Thymus (tissue), 11 donors: ENCODE measurements around the gene CDPF1. TPM values are rescaled to one million over a fixed set of nuclear protein-coding genes. Genes with fewer than 3 reads are reported as not detected.
"Not testable (repeated sequence)": the region's sequence is repeated elsewhere in the genome, so short reads cannot be mapped to it uniquely, and the experiment has no call there.

ENCODE experiments used
- DNase-seq, 9 donors: peaks; one replicate each; pipeline ENCODE4 v3.0.0-alpha.2; 2013; ENCODE audit warnings: low spot score in 9 of 9, low read depth in 6 of 9, missing footprints in 1 of 9
- H3K27ac ChIP-seq, 2 donors: one replicate each; pipeline ENCODE4 v1.5.1; 2013; ENCODE audit warnings: control low read depth in 1 of 2, low read depth in 1 of 2, low read length in 1 of 2, mild to moderate bottlenecking in 1 of 2, moderate library complexity in 1 of 2
- H3K27me3 ChIP-seq, 2 donors: one replicate each; pipeline ENCODE4 v1.5.1; 2013; ENCODE audit warnings: low read length in 1 of 2; ENCODE audit not compliant: control insufficient read depth in 2 of 2, insufficient read depth in 1 of 2
- H3K36me3 ChIP-seq, 2 donors: one replicate each; pipeline ENCODE4 v1.5.1; 2013; ENCODE audit warnings: low read length in 1 of 2, mild to moderate bottlenecking in 1 of 2, moderate library complexity in 1 of 2; ENCODE audit not compliant: control insufficient read depth in 2 of 2, insufficient read depth in 2 of 2
- H3K4me1 ChIP-seq, 2 donors: one replicate each; pipeline ENCODE4 v1.5.1; 2013; ENCODE audit warnings: low read length in 2 of 2; ENCODE audit not compliant: control insufficient read depth in 2 of 2, insufficient read depth in 2 of 2
- H3K4me3 ChIP-seq, 2 donors: one replicate each; pipeline ENCODE4 v1.5.1; 2013; ENCODE audit warnings: low read length in 2 of 2, control low read depth in 1 of 2, mild to moderate bottlenecking in 1 of 2
- H3K9me3 ChIP-seq, 2 donors: one replicate each; pipeline ENCODE4 v1.5.1; 2013; ENCODE audit warnings: low read length in 1 of 2, mild to moderate bottlenecking in 1 of 2; ENCODE audit not compliant: control insufficient read depth in 2 of 2, insufficient read depth in 1 of 2
- WGBS: extraction: QIAGEN DNeasy Blood & Tissue Kit; methylation state at CpG from one replicate; pipeline ENCODE4 v1.1.7; 2013; 5-methylcytosine and 5-hydroxymethylcytosine counted together
- polyA plus RNA-seq: library from polyadenylated mRNA; stranded (reverse); fragments of 200-250 nt; gene quantifications from one replicate; pipeline ENCODE4 v1.2.3, GENCODE V29; 2013
- total RNA-seq: library from RNA; stranded (reverse); fragments of 120-200 nt; gene quantifications from one replicate; pipeline ENCODE4 v1.2.4, GENCODE V29; 2013
- donor health status: healthy.

Gene CDPF1
- total and polyA plus RNA-seq, 2 donors: 15.5 to 16.1 TPM

- no peaks in the 10 kb centered on the region for H3K27me3 ChIP-seq
- no peaks in the 10 kb centered on the region for H3K9me3 ChIP-seq
- H3K4me3 ChIP-seq: no peak overlapping the region
- no peak for DNase-seq
- 95% methylated on average over 7 of the region's 7 CpGs for WGBS
- H3K27ac ChIP-seq: no peak overlapping the region
- peaks cover 0 to 24% of the 10 kb centered on the region in 2 donors for H3K36me3 ChIP-seq
- no peaks in the 10 kb centered on the region for H3K4me1 ChIP-seq
These were observed 46.5 kb downstream of the CDPF1 start for GRCh38 chr22:46203601-46203980.

DNA sequence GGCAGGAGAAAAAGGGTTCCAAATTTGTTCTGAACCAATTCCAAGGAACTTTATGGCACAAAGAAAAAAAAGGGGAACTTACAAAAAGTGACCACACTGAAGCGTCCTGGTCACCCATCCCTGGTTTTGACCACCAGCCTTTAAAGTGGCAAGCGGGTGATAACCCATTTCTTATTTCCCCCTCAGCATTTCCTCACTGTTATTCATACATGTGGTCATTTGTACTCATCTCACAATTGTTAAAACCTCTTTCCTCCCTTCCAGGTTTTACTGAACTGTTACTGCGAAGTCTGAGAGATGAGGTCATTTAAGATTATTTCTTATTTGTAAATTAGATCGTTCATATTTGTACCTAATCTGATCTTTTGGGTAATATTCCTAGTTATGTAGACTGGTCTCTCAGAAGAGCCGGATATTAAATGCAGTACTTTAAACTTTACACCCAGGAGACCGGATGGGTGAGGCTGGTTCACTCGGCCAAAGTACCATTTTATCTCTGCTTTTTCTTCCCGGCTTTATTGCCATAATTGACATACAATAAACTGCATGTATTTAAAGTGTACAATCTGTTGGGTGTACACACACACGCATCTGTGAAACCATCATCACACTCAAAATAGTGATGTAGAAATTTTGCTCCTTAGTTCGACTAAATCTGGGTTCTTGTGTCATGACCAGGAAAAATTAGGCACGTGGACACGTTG lies 47.0 kb downstream of the CDPF1 start:
- no peak for DNase-seq
- 92% methylated on average over 12 of the region's 12 CpGs for WGBS

DNA sequence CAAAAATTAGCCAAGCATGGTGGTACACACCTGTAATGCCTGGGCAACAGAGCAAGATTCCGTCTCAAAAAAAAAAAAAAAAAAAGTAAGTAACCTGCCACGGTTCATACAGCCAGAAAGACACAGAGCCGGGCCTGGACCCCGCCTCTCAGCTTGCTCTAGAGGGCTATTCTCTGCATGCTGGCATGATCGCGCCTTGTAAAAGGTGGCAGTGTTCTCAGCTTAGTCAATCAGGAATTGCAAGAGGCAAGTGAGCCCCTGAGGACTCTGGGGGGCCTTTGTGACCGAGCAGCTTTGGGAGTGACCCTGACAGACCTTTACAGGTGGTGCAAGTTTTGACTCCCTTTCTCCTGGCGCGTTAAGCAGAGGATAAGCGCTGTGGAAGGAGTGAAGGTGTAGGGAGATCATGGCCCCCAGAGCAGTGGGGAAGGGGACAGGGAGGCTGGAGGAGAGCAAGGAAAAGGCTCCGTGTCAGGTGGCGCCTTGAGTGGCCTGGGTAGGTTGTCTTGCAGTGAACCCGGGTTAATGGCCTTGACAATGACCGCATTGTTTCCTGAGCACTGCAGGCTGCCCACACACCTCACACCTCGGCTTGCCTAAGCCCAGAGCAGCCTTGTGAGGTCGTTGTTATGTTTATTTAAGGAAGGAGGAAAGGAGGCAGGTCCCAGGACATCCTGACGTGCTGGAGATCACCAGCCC lies 48.9 kb downstream of the CDPF1 start:
- H3K4me1 ChIP-seq: no peaks in the 10 kb centered on the region
- no peak for DNase-seq

More for the DNA sequence above, 47.0 kb downstream of the CDPF1 start:
- Histone ChIP-seq H3K4me1 (no peaks in the 10 kb centered on the region), H3K36me3 (peaks cover 0 to 24% of the 10 kb centered on the region in 2 donors), H3K27ac (no peak overlapping the region), H3K9me3 (no peaks in the 10 kb centered on the region), H3K4me3 (no peak overlapping the region), H3K27me3 (no peaks in the 10 kb centered on the region)

GRCh38 chr22:46198806-46199205 lies 51.3 kb downstream of the CDPF1 start:
- not testable (repeated sequence) for H3K9me3 ChIP-seq
- 96% methylated on average over 18 of the region's 18 CpGs for WGBS

More for the DNA sequence above, 48.9 kb downstream of the CDPF1 start:
- 90% methylated on average over 17 of the region's 17 CpGs for WGBS
- Histone ChIP-seq H3K9me3 (no peaks in the 10 kb centered on the region), H3K27me3 (no peaks in the 10 kb centered on the region), H3K4me3 (no peak overlapping the region), H3K36me3 (peaks cover 0 to 22% of the 10 kb centered on the region in 2 donors), H3K27ac (no peak overlapping the region)

DNA sequence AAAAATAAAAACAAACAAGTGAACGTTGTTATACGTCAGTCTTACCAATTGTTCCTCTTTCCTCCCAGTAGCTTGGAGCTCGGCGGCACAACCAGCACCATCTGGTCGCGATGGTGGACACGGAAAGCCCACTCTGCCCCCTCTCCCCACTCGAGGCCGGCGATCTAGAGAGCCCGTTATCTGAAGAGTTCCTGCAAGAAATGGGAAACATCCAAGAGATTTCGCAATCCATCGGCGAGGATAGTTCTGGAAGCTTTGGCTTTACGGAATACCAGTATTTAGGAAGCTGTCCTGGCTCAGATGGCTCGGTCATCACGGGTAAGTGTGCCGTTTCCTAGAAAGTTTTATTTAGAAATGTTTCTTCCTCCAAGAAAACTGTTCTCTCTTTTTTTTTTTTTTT lies 51.8 kb downstream of the CDPF1 start:
- Histone ChIP-seq H3K27ac (no peak overlapping the region), H3K4me3 (no peak overlapping the region), H3K36me3 (peaks cover 0 to 15% of the 10 kb centered on the region in 2 donors), H3K27me3 (no peaks in the 10 kb centered on the region), H3K9me3 (no peaks in the 10 kb centered on the region), H3K4me1 (no peaks in the 10 kb centered on the region)
- DNase-seq: no peak
- WGBS: 98% methylated on average over 18 of the region's 18 CpGs

More at GRCh38 chr22:46198806-46199205, 51.3 kb downstream of the CDPF1 start:
- H3K4me1 ChIP-seq, H3K4me3 ChIP-seq, DNase-seq, H3K27ac ChIP-seq, H3K27me3 ChIP-seq: not testable (repeated sequence)
- peaks cover 0 to 20% of the 10 kb centered on the region in 2 donors for H3K36me3 ChIP-seq

GRCh38 chr22:46196278-46196677 lies 53.8 kb downstream of the CDPF1 start:
- no peaks in the 10 kb centered on the region for H3K27me3 ChIP-seq
- no peak overlapping the region for H3K27ac ChIP-seq
- DNase-seq: no peak
- WGBS: 97% methylated on average over 8 of the region's 8 CpGs
- peaks cover 2 to 3% of the 10 kb centered on the region in 2 donors for H3K4me1 ChIP-seq
- H3K36me3 ChIP-seq: peaks cover 0 to 15% of the 10 kb centered on the region in 2 donors
- H3K9me3 ChIP-seq: no peaks in the 10 kb centered on the region
- no peak overlapping the region for H3K4me3 ChIP-seq

DNA sequence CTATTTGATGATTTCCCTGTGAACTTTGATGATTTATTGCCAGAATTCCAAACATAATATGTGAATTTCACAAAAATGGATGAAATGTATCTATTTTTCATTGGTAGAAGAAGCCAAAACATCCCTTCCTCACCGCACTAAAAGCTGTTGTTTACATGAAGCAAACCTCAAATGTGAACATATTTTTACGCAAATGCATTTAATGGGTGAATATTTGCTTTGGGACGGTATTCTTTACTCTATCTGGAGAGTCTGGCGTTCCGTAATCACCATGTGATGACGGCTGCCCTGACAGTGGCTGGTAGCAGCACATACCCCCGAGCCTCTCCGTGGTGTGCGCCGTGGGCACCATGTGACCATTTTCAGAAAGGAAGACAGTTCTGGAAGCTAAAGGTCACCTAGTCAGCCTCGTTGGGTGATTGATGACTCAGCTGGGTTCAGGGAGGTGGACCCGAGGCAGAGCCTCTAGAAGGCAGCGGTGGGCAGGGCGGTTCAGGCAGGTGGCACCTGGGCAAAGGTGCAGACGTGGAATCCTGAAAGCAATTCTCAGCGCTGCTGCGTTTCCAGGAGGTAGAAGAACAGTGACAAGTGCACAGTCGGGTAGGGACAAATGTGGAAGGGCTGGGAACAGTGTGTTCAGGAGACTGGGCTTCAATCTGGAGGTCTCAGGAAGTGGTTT lies 54.5 kb downstream of the CDPF1 start:
- Histone ChIP-seq H3K27me3 (no peaks in the 10 kb centered on the region), H3K9me3 (no peaks in the 10 kb centered on the region), H3K36me3 (peaks cover 0 to 15% of the 10 kb centered on the region in 2 donors), H3K4me1 (peaks cover 2 to 3% of the 10 kb centered on the region in 2 donors), H3K27ac (no peak overlapping the region), H3K4me3 (no peak overlapping the region)
- WGBS: 93% methylated on average over 18 of the region's 18 CpGs
- DNase-seq: no peak
